ENCODE data around the gene PRRT4.

PRRT4 gene

DNA sequence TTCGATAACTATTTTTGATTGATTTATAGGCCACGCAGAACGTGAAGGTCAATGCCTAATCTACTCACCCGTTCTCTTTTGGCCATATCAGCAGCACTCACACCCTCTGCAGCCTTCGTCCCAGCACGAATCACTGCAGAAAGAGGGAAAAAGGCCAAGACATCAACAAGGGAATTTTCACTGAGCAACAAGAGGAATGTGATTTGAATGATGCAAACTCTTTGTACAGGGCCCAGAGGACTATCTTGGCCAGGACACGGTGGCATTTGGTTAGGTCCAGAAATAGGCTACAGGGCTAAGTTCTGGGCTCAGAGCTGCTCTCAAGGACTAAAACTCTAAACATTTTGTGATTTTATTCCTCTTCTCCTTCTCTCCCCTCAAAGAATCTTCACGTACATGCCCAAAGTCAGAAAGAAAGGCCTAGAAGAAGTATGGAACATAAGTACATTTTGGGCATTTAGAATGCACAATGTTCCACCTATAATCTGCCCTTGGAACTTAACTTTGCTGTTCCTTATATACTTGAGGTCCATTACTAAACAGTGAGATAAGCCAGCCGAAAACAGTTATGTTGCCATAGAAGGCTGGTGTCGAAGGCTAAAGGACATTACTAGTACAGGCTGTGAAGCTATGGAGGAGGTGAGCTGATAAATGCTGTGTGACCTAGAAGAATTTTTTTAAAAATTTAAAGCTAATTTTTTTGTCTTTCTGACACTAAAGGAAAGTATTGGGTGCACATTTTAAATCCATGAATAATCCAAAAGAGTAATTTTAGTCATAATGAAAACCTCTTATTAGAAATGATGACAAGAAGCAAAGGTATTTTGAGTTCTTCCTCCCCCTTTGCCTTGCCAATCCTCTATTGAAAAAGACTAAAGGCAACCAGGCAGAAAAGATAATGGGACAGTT lies 37.8 kb downstream of the PRRT4 start:
- Histone ChIP-seq H3K9ac (ENCODE audit: low read length) (no peak overlapping the region), H3K36me3 (ENCODE audit: insufficient read depth, low read length) (peaks cover 66% of the 10 kb centered on the region), H3K4me1 (ENCODE audit: insufficient read depth, low read length) (no peaks in the 10 kb centered on the region), H3K4me3 (ENCODE audit: low read depth in 1 of 2, low read length in 2 of 2) (no peak overlapping the region), H3K9me3 (ENCODE audit: low read length) (no peaks in the 10 kb centered on the region), H3K27me3 (ENCODE audit: control insufficient read depth in 1 of 2, insufficient read depth in 2 of 2, low read length in 2 of 2) (no peaks in the 10 kb centered on the region), H3K27ac (ENCODE audit: low read depth, low read length) (no peak overlapping the region)

GRCh38 chr7:128323040-128323439 lies 38.5 kb downstream of the PRRT4 start:
- no peak overlapping the region for H3K4me3 ChIP-seq (ENCODE audit: low read depth in 1 of 2, low read length in 2 of 2)
- no peaks in the 10 kb centered on the region for H3K9me3 ChIP-seq (ENCODE audit: low read length)
- no peaks in the 10 kb centered on the region for H3K27me3 ChIP-seq (ENCODE audit: control insufficient read depth in 1 of 2, insufficient read depth in 2 of 2, low read length in 2 of 2)
- H3K36me3 ChIP-seq (ENCODE audit: insufficient read depth, low read length) = peaks cover 70% of the 10 kb centered on the region
- no peak overlapping the region for H3K9ac ChIP-seq (ENCODE audit: low read length)
- no peaks in the 10 kb centered on the region for H3K4me1 ChIP-seq (ENCODE audit: insufficient read depth, low read length)
- no peak overlapping the region for H3K27ac ChIP-seq (ENCODE audit: low read depth, low read length)

DNA sequence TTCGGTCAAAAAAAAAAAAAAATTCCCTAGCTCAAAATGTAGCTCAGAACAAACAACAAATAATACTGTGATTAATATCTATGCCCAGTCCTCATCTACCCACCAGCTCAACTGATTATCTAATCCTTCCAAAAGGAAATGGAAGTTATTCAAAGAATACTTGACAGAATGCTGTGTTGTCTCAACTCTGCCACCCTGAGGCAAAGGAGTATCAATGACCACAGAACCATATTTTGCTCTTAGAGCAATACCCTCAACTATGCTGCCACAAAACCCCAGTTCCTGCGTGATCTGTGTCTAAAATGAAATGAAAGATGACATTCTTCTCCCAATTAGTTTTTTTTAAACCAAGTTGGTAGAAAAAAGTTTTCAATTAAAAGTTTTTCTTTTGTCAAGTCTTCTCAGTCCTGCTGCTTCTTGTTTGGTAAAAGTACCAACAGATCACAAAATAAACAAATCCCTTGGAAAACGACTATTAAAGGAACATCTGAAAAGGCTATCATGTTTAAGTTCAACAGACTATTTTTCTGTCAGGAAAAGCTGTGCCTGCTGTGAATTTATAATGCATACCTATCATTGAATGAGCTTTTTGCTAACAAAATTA lies 39.3 kb downstream of the PRRT4 start:
- Histone ChIP-seq H3K4me1 (ENCODE audit: insufficient read depth, low read length) (no peaks in the 10 kb centered on the region), H3K36me3 (ENCODE audit: insufficient read depth, low read length) (peaks cover 78% of the 10 kb centered on the region), H3K4me3 (ENCODE audit: low read depth in 1 of 2, low read length in 2 of 2) (no peak overlapping the region), H3K9ac (ENCODE audit: low read length) (no peak overlapping the region), H3K27ac (ENCODE audit: low read depth, low read length) (no peak overlapping the region), H3K9me3 (ENCODE audit: low read length) (no peaks in the 10 kb centered on the region), H3K27me3 (ENCODE audit: control insufficient read depth in 1 of 2, insufficient read depth in 2 of 2, low read length in 2 of 2) (no peaks in the 10 kb centered on the region)

GRCh38 chr7:128321044-128321422 lies 40.5 kb downstream of the PRRT4 start:
- no peak overlapping the region for H3K27ac ChIP-seq (ENCODE audit: low read depth, low read length)
- H3K9me3 ChIP-seq (ENCODE audit: low read length) = no peaks in the 10 kb centered on the region
- H3K36me3 ChIP-seq (ENCODE audit: insufficient read depth, low read length) = peaks cover 80% of the 10 kb centered on the region
- no peak overlapping the region for H3K4me3 ChIP-seq (ENCODE audit: low read depth in 1 of 2, low read length in 2 of 2)
- H3K9ac ChIP-seq (ENCODE audit: low read length) = no peak overlapping the region
- H3K4me1 ChIP-seq (ENCODE audit: insufficient read depth, low read length) = no peaks in the 10 kb centered on the region
- H3K27me3 ChIP-seq (ENCODE audit: control insufficient read depth in 1 of 2, insufficient read depth in 2 of 2, low read length in 2 of 2) = no peaks in the 10 kb centered on the region

DNA sequence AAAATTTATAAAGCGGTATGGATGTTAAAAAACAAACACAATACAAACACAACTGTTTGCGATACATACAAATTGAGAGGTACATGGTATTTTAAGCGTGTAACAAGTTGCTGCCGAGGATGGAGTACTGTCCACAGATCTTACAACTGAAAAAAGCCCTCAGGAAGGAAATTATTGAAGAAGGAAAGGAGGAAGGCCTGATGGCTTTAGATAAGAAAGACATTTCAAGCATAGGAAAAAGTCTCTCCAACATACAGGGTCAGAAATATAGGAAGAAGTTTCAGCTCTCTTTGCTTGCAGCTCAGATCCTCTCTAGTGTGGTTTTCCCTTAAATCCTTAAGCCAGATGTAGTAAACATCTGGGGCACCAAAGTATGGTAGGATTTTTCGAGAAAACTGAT lies 42.8 kb downstream of the PRRT4 start:
- H3K27ac ChIP-seq (ENCODE audit: low read depth, low read length) = no peak overlapping the region
- no peaks in the 10 kb centered on the region for H3K9me3 ChIP-seq (ENCODE audit: low read length)
- no peaks in the 10 kb centered on the region for H3K27me3 ChIP-seq (ENCODE audit: control insufficient read depth in 1 of 2, insufficient read depth in 2 of 2, low read length in 2 of 2)
- H3K4me1 ChIP-seq (ENCODE audit: insufficient read depth, low read length) = no peaks in the 10 kb centered on the region
- peaks cover 77% of the 10 kb centered on the region for H3K36me3 ChIP-seq (ENCODE audit: insufficient read depth, low read length)
- H3K4me3 ChIP-seq (ENCODE audit: low read depth in 1 of 2, low read length in 2 of 2) = no peak overlapping the region
- no peak overlapping the region for H3K9ac ChIP-seq (ENCODE audit: low read length)

GRCh38 chr7:128311013-128311412 lies 50.5 kb downstream of the PRRT4 start:
- H3K27me3 ChIP-seq (ENCODE audit: control insufficient read depth in 1 of 2, insufficient read depth in 2 of 2, low read length in 2 of 2) = no peaks in the 10 kb centered on the region
- no peak overlapping the region for H3K27ac ChIP-seq (ENCODE audit: low read depth, low read length)
- peaks cover 74% of the 10 kb centered on the region for H3K36me3 ChIP-seq (ENCODE audit: insufficient read depth, low read length)
- H3K9ac ChIP-seq (ENCODE audit: low read length) = no peak overlapping the region
- H3K9me3 ChIP-seq (ENCODE audit: low read length) = no peaks in the 10 kb centered on the region
- no peaks in the 10 kb centered on the region for H3K4me1 ChIP-seq (ENCODE audit: insufficient read depth, low read length)
- no peak overlapping the region for H3K4me3 ChIP-seq (ENCODE audit: low read depth in 1 of 2, low read length in 2 of 2)

GRCh38 chr7:128310499-128310898 lies 51.0 kb downstream of the PRRT4 start:
- Histone ChIP-seq H3K9me3 (ENCODE audit: low read length) (no peaks in the 10 kb centered on the region), H3K9ac (ENCODE audit: low read length) (no peak overlapping the region), H3K4me3 (ENCODE audit: low read depth in 1 of 2, low read length in 2 of 2) (no peak overlapping the region), H3K27me3 (ENCODE audit: control insufficient read depth in 1 of 2, insufficient read depth in 2 of 2, low read length in 2 of 2) (no peaks in the 10 kb centered on the region), H3K4me1 (ENCODE audit: insufficient read depth, low read length) (no peaks in the 10 kb centered on the region), H3K36me3 (ENCODE audit: insufficient read depth, low read length) (peaks cover 74% of the 10 kb centered on the region), H3K27ac (ENCODE audit: low read depth, low read length) (no peak overlapping the region)

DNA sequence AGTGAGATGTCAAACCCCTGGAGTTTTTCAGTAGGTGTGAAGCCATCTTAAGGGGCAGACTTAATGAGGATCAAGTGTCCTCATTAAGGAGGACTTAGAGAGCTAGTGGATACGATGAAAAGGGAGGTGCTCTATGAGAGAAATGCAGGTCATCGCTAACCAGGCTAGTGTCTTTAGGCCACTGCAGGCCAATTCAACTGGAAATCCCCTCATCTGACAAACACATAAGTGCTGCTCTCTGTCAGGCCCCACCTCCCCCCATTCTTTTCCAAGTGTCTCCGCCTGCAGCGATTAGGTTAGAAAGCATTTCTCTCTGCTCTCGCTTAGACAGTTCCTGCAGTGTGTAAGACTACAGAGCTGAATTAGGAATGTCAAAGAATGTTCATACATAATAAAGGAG lies 51.5 kb downstream of the PRRT4 start:
- H3K27ac ChIP-seq (ENCODE audit: low read depth, low read length) = no peak overlapping the region
- no peaks in the 10 kb centered on the region for H3K9me3 ChIP-seq (ENCODE audit: low read length)
- peaks cover 73% of the 10 kb centered on the region for H3K36me3 ChIP-seq (ENCODE audit: insufficient read depth, low read length)
- H3K27me3 ChIP-seq (ENCODE audit: control insufficient read depth in 1 of 2, insufficient read depth in 2 of 2, low read length in 2 of 2) = no peaks in the 10 kb centered on the region
- no peak overlapping the region for H3K4me3 ChIP-seq (ENCODE audit: low read depth in 1 of 2, low read length in 2 of 2)
- no peak overlapping the region for H3K9ac ChIP-seq (ENCODE audit: low read length)
- no peaks in the 10 kb centered on the region for H3K4me1 ChIP-seq (ENCODE audit: insufficient read depth, low read length)

DNA sequence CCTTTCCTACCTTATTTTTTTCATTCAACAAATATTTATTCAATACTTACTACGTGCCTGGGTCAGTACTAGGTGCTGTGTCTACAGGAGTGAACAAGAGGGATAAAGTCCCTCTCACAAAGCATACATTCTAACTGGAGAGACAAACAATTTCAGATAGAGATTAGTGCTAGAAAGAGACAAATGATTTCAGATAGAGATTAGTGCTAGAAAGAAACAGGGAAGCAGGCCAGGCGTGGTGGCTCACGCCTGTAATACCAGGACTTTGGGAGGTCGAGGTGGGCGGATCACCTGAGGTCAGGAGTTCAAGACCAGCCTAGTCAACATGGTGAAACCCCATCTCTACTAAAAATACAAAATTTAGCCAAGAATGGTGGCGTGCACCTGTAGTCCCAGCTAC lies 52.4 kb downstream of the PRRT4 start:
- H3K36me3 ChIP-seq (ENCODE audit: insufficient read depth, low read length) = peaks cover 70% of the 10 kb centered on the region
- no peak overlapping the region for H3K4me3 ChIP-seq (ENCODE audit: low read depth in 1 of 2, low read length in 2 of 2)
- no peak overlapping the region for H3K9ac ChIP-seq (ENCODE audit: low read length)
- no peaks in the 10 kb centered on the region for H3K4me1 ChIP-seq (ENCODE audit: insufficient read depth, low read length)
- no peaks in the 10 kb centered on the region for H3K9me3 ChIP-seq (ENCODE audit: low read length)
- H3K27ac ChIP-seq (ENCODE audit: low read depth, low read length) = no peak overlapping the region
- no peaks in the 10 kb centered on the region for H3K27me3 ChIP-seq (ENCODE audit: control insufficient read depth in 1 of 2, insufficient read depth in 2 of 2, low read length in 2 of 2)

- Histone ChIP-seq H3K4me1 (ENCODE audit: insufficient read depth, low read length) (no peaks in the 10 kb centered on the region), H3K9ac (ENCODE audit: low read length) (no peak overlapping the region), H3K27me3 (ENCODE audit: control insufficient read depth in 1 of 2, insufficient read depth in 2 of 2, low read length in 2 of 2) (no peaks in the 10 kb centered on the region), H3K27ac (ENCODE audit: low read depth, low read length) (no peak overlapping the region), H3K36me3 (ENCODE audit: insufficient read depth, low read length) (peaks cover 62% of the 10 kb centered on the region), H3K4me3 (ENCODE audit: low read depth in 1 of 2, low read length in 2 of 2) (no peak overlapping the region), H3K9me3 (ENCODE audit: low read length) (no peaks in the 10 kb centered on the region)
These were observed 54.4 kb downstream of the PRRT4 start for GRCh38 chr7:128307061-128307460.

DNA sequence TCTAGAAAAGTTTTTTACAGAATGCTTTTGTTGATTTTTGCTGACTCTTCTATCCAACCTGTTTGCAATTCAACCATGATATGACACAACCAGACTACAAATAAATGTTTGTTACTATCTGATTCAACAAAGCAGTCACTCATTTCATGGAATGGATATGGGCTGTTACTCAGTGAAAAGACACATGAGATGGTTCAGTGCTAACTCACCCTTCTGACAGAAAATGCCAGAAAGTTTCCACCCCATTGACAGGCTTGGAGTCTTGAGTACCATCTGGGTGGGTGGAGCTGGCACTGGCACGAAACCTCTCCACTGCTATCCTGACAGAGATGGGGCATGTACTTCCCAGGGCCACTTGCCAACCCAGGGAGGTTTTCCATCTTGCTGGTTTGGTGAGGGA lies 57.3 kb downstream of the PRRT4 start:
- Histone ChIP-seq H3K4me3 (ENCODE audit: low read depth in 1 of 2, low read length in 2 of 2) (no peak overlapping the region), H3K36me3 (ENCODE audit: insufficient read depth, low read length) (peaks cover 40% of the 10 kb centered on the region), H3K27me3 (ENCODE audit: control insufficient read depth in 1 of 2, insufficient read depth in 2 of 2, low read length in 2 of 2) (no peaks in the 10 kb centered on the region), H3K9ac (ENCODE audit: low read length) (no peak overlapping the region), H3K27ac (ENCODE audit: low read depth, low read length) (no peak overlapping the region), H3K4me1 (ENCODE audit: insufficient read depth, low read length) (no peaks in the 10 kb centered on the region), H3K9me3 (ENCODE audit: low read length) (no peaks in the 10 kb centered on the region)

- Histone ChIP-seq H3K9me3 (ENCODE audit: low read length) (no peaks in the 10 kb centered on the region), H3K9ac (ENCODE audit: low read length) (no peak overlapping the region), H3K27ac (ENCODE audit: low read depth, low read length) (no peak overlapping the region), H3K36me3 (ENCODE audit: insufficient read depth, low read length) (peaks cover 40% of the 10 kb centered on the region), H3K27me3 (ENCODE audit: control insufficient read depth in 1 of 2, insufficient read depth in 2 of 2, low read length in 2 of 2) (no peaks in the 10 kb centered on the region), H3K4me1 (ENCODE audit: insufficient read depth, low read length) (no peaks in the 10 kb centered on the region), H3K4me3 (ENCODE audit: low read depth in 1 of 2, low read length in 2 of 2) (no peak overlapping the region)
These were observed 57.8 kb downstream of the PRRT4 start for GRCh38 chr7:128303643-128304042.

Data from muscle layer of colon (tissue), 2 donors.